Liver (tissue), 3 donors: ENCODE results near the gene BIK.

Experiments
- CTCF ChIP-seq: fragments of 150-350 bp; IDR thresholded peaks from 2 replicates; pipeline ENCODE4 v1.5.1; 2017; ENCODE audit warnings: improper control_type of control experiment, low read depth, low read length; ENCODE audit not compliant: missing input control
- EGR1 ChIP-seq, 2 donors: IDR thresholded peaks; 2 replicates each; pipeline ENCODE4 v1.6.1; 2016 to 2018; ENCODE audit warnings: antibody characterized with exemption in 2 of 2, low read depth in 2 of 2
- FOXA1 ChIP-seq: IDR thresholded peaks from 2 replicates; pipeline ENCODE4 v1.6.1; 2016; ENCODE audit warnings: antibody characterized with exemption
- GABPA ChIP-seq, 2 donors: IDR thresholded peaks in 1 of 2; conservative IDR thresholded peaks in 1 of 2; 2 replicates each; pipeline ENCODE4 v1.6.1; 2016; ENCODE audit warnings: antibody characterized with exemption in 2 of 2, mild to moderate bottlenecking in 1 of 2, moderate library complexity in 1 of 2
- HNF4G ChIP-seq: IDR thresholded peaks from 2 replicates; pipeline ENCODE4 v1.6.1; 2016; ENCODE audit warnings: antibody characterized with exemption
- JUND ChIP-seq, 2 donors: IDR thresholded peaks; 2 replicates each; pipeline ENCODE4 v1.6.1; 2016; ENCODE audit warnings: antibody characterized with exemption in 2 of 2
- RAD21 ChIP-seq, 2 donors: IDR thresholded peaks; 2 replicates each; pipeline ENCODE4 v1.6.1; 2016; ENCODE audit warnings: antibody characterized with exemption in 2 of 2, mild to moderate bottlenecking in 2 of 2
- REST ChIP-seq: IDR thresholded peaks from 2 replicates; pipeline ENCODE4 v1.6.1; 2016; ENCODE audit warnings: antibody characterized with exemption, mild to moderate bottlenecking
- RXRA ChIP-seq, 2 donors: IDR thresholded peaks; 2 replicates each; pipeline ENCODE4 v1.6.1; 2017 to 2018; ENCODE audit warnings: antibody characterized with exemption in 2 of 2, mild to moderate bottlenecking in 1 of 2
- SP1 ChIP-seq: IDR thresholded peaks from 2 replicates; pipeline ENCODE4 v1.6.1; 2018; ENCODE audit warnings: antibody characterized with exemption, mild to moderate bottlenecking
- TAF1 ChIP-seq: conservative IDR thresholded peaks from 2 replicates; pipeline ENCODE4 v1.6.1; 2016; ENCODE audit warnings: antibody characterized with exemption, mild to moderate bottlenecking
- YY1 ChIP-seq: IDR thresholded peaks from 2 replicates; pipeline ENCODE4 v1.6.1; 2016; ENCODE audit warnings: antibody characterized with exemption, mild to moderate bottlenecking
- TF ChIP-seq, protein P1 (sequence below): IDR thresholded peaks from 2 replicates; pipeline ENCODE4 v1.6.1; 2016; ENCODE audit warnings: antibody characterized with exemption
- TF ChIP-seq, protein P2 (sequence below): IDR thresholded peaks from 2 replicates; pipeline ENCODE4 v1.6.1; 2016; ENCODE audit warnings: antibody characterized with exemption
- donor health status: healthy.
- donor health status: healthy.

GRCh38 chr22:43170131-43170480 lies 59.6 kb downstream of the BIK start:
- TF ChIP-seq TAF1 = no peak
- TF ChIP-seq CTCF = no peak
- no peak for TF ChIP-seq REST
- TF ChIP-seq, protein P1, sequence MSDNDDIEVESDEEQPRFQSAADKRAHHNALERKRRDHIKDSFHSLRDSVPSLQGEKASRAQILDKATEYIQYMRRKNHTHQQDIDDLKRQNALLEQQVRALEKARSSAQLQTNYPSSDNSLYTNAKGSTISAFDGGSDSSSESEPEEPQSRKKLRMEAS = no peak
- no peak for TF ChIP-seq RAD21 (IDR thresholded peaks at IDR 0.05)
- no peak for TF ChIP-seq FOXA1
- TF ChIP-seq SP1 = no peak
- TF ChIP-seq YY1 = no peak
- TF ChIP-seq RXRA (IDR thresholded peaks at IDR 0.05) = no peak
- TF ChIP-seq HNF4G = no peak
- TF ChIP-seq JUND (IDR thresholded peaks at IDR 0.05) = no peak
- TF ChIP-seq EGR1 (IDR thresholded peaks at IDR 0.05; ENCODE audit: low read depth in 2 of 2) = no peak
- TF ChIP-seq GABPA (IDR thresholded peaks at IDR 0.05 in 1 of 2, conservative IDR thresholded peaks at IDR 0.05 in 1 of 2) = no peak
- TF ChIP-seq, protein P2, sequence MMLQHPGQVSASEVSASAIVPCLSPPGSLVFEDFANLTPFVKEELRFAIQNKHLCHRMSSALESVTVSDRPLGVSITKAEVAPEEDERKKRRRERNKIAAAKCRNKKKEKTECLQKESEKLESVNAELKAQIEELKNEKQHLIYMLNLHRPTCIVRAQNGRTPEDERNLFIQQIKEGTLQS = no peak
